HepG2 (cell line): ENCODE results near the gene MTG1. TPM values are rescaled to one million over a fixed set of nuclear protein-coding genes. Genes with fewer than 3 reads are reported as not detected.

Experiments used
- CBX1 ChIP-seq: IDR thresholded peaks from one replicate; pipeline ENCODE4 v1.6.1; 2016; ENCODE audit warnings: antibody characterized with exemption, low read depth
- HNF1A ChIP-seq, 2 experiments: sonication (generic) in 1 of 2; formaldehyde crosslinking in 1 of 2; IDR thresholded peaks; 2 replicates each; pipeline versions ENCODE4 v1.4.0 to v1.6.1; 2016 to 2020; ENCODE audit warnings: borderline replicate concordance in 1 of 2, low read depth in 1 of 2, mild to moderate bottlenecking in 1 of 2, missing genetic modification reagents in 1 of 2
- HNF4G ChIP-seq, 2 experiments: sonication (generic) in 1 of 2; formaldehyde crosslinking in 1 of 2; IDR thresholded peaks; 2 replicates each; pipeline versions ENCODE4 v1.4.0 to v1.6.1; 2011 to 2020; ENCODE audit warnings: borderline replicate concordance in 2 of 2, low read depth in 2 of 2, mild to moderate bottlenecking in 2 of 2, low read length in 1 of 2, missing genetic modification reagents in 1 of 2, moderate library complexity in 1 of 2
- HOXA9 ChIP-seq: sonication (generic); formaldehyde crosslinking; IDR thresholded peaks from 2 replicates; pipeline ENCODE4 v1.8.1; 2022; ENCODE audit warnings: missing genetic modification reagents, mild to moderate bottlenecking, moderate library complexity, borderline replicate concordance
- MTA1 ChIP-seq: sonication (generic); formaldehyde crosslinking; IDR thresholded peaks from 2 replicates; pipeline ENCODE4 v1.4.0; 2020; ENCODE audit warnings: missing genetic modification reagents, mild to moderate bottlenecking, borderline replicate concordance
- NCOA5 ChIP-seq: sonication (generic); formaldehyde crosslinking; IDR thresholded peaks from 2 replicates; pipeline ENCODE4 v1.4.0; 2020; ENCODE audit warnings: missing genetic modification reagents
- PAWR ChIP-seq: sonication (generic); formaldehyde crosslinking; IDR thresholded peaks from 2 replicates; pipeline ENCODE4 v1.4.0; 2020; ENCODE audit warnings: missing genetic modification reagents, mild to moderate bottlenecking, borderline replicate concordance
- PBX3 ChIP-seq: sonication (generic); formaldehyde crosslinking; IDR thresholded peaks from 2 replicates; pipeline ENCODE4 v1.8.1; 2023; ENCODE audit warnings: missing genetic modification reagents, inconsistent platforms, borderline replicate concordance
- PITX1 ChIP-seq: sonication (generic); formaldehyde crosslinking; IDR thresholded peaks from 2 replicates; pipeline ENCODE4 v1.5.1; 2020; ENCODE audit warnings: mild to moderate bottlenecking, missing genetic modification reagents
- SAP130 ChIP-seq: IDR thresholded peaks from 2 replicates; pipeline ENCODE4 v1.6.1; 2016; ENCODE audit warnings: low read depth
- ZNF124 ChIP-seq: sonication (generic); formaldehyde crosslinking; IDR thresholded peaks from 2 replicates; pipeline ENCODE4 v1.4.0; 2020; ENCODE audit warnings: missing genetic modification reagents
- ZNF253 ChIP-seq: sonication (generic); formaldehyde crosslinking; IDR thresholded peaks from 2 replicates; pipeline ENCODE4 v1.8.0; 2022; ENCODE audit warnings: mild to moderate bottlenecking, missing genetic modification reagents, borderline replicate concordance
- ZNF34 ChIP-seq: sonication (generic); formaldehyde crosslinking; IDR thresholded peaks from 2 replicates; pipeline ENCODE4 v1.4.0; 2020; ENCODE audit warnings: mild to moderate bottlenecking, missing genetic modification reagents, borderline replicate concordance
- ZNF451 ChIP-seq: sonication (generic); formaldehyde crosslinking; IDR thresholded peaks from 2 replicates; pipeline ENCODE4 v1.5.0; 2020; ENCODE audit warnings: mild to moderate bottlenecking, missing genetic modification reagents
- ZNF614 ChIP-seq: IDR thresholded peaks from 2 replicates; pipeline ENCODE4 v1.6.1; 2018; ENCODE audit warnings: missing biosample characterization, missing genetic modification reagents, inconsistent platforms, borderline replicate concordance
- ZNF792 ChIP-seq: IDR thresholded peaks from 2 replicates; pipeline ENCODE4 v1.6.1; 2016
- ZNF878 ChIP-seq: sonication (generic); formaldehyde crosslinking; IDR thresholded peaks from 2 replicates; pipeline ENCODE4 v1.8.1; 2023; ENCODE audit warnings: mild to moderate bottlenecking, missing genetic modification reagents, moderate library complexity
- polyA plus RNA-seq, 8 experiments: library from polyadenylated mRNA; depleted of rRNA in 3 of 8; stranded (reverse) in 7 of 8; unstranded in 1 of 8; fragments of >200 nt; fragmentation: Illumina TruSeq in 4 of 8; extraction: Trizol in 4 of 8; gene quantifications; 2 replicates each; pipeline versions ENCODE4 v1.2.1 to v1.2.3, GENCODE V29; 2011 to 2016; ENCODE audit warnings: low read depth in 4 of 8, missing spikeins in 1 of 8, mixed read lengths in 1 of 8; ENCODE audit not compliant: insufficient read depth in 1 of 8
- total RNA-seq, 5 experiments: library from RNA; depleted of rRNA; stranded (reverse); fragments of >200 nt; fragmentation: Illumina TruSeq; extraction: Trizol; gene quantifications; 2 replicates each; pipeline ENCODE4 v1.2.3, GENCODE V29; 2016; ENCODE audit warnings: low read depth in 1 of 5
- TF ChIP-seq, protein P1 (sequence below): sonication (generic); formaldehyde crosslinking; IDR thresholded peaks from 2 replicates; pipeline ENCODE4 v1.8.0; 2022; ENCODE audit warnings: mild to moderate bottlenecking, missing genetic modification reagents; ENCODE audit not compliant: insufficient replicate concordance
- TF ChIP-seq, protein P2 (sequence below): IDR thresholded peaks from 2 replicates; pipeline ENCODE4 v1.6.1; 2016
- TF ChIP-seq, protein P3 (sequence below): sonication (generic); formaldehyde crosslinking; conservative IDR thresholded peaks from 2 replicates; pipeline ENCODE4 v1.8.1; 2023; ENCODE audit warnings: missing genetic modification reagents

Gene MTG1
- total and polyA plus RNA-seq, 2 of the 13 experiments (the other 11 are each of a cell fraction or from before 2014, with no cell fraction given), result 42.0 to 103 TPM

DNA sequence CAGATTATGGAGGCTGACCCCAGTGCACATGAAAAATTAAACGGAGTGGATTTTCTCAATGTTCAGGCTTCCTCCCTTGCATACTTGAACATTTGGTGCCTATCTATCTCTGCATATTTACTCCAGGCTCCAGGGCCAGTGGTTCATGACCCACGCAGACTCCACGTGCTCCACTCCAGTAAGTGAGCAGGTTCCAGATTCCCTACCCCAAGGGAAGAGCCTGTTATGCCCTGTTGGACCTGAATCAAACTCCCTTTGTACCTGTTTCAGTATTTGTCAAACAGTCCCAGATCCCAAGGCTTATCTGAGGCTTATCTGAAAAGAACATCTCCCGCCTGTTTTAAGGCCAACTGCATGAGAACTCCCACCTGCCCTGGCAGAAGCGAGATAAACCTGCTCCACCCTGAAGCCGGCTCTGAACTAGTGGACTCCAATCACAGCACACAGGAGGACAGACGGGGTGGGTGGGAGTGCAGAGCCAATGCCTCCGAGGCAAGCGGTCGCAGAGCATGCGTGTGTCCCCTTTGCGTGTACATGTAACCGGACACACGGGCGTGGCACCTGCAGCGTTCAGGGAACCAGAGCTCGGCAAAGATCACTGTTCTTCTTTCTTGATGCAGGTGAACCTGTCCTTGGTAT, 33.9 kb upstream of the MTG1 start (continued):
- TF ChIP-seq HNF1A (IDR thresholded peaks at IDR 0.05; ENCODE audit: low read depth) (no peak), HNF1A (CRISPR knock-in tag; IDR thresholded peaks at IDR 0.05; ENCODE audit: borderline replicate concordance) (no peak), ZNF451 (CRISPR knock-in tag) (no peak), SAP130 (CRISPR knock-in tag) (0 out of 2 replicates have a peak, but pooled peaks have one; percentile 8), ZNF878 (CRISPR knock-in tag) (no peak), ZNF614 (CRISPR knock-in tag) (no peak), NCOA5 (CRISPR knock-in tag) (no peak), PITX1 (peak; percentile 51; the same call in 1 of the 2 replicates), HNF4G (IDR thresholded peaks at IDR 0.05; ENCODE audit: borderline replicate concordance, low read depth, low read length) (no peak), HNF4G (CRISPR knock-in tag; IDR thresholded peaks at IDR 0.05; ENCODE audit: borderline replicate concordance, low read depth) (no peak), PBX3 (CRISPR knock-in tag) (no peak), MTA1 (CRISPR knock-in tag) (0 out of 2 replicates have a peak, but pooled peaks have one; percentile 56), HOXA9 (CRISPR knock-in tag) (no peak), ZNF253 (CRISPR knock-in tag) (no peak), ZNF124 (CRISPR knock-in tag) (no peak), ZNF792 (CRISPR knock-in tag) (no peak), CBX1 (peak; percentile 15), ZNF34 (CRISPR knock-in tag) (no peak), PAWR (CRISPR knock-in tag) (0 out of 2 replicates have a peak, but pooled peaks have one; percentile 25)
- TF ChIP-seq, protein P1, sequence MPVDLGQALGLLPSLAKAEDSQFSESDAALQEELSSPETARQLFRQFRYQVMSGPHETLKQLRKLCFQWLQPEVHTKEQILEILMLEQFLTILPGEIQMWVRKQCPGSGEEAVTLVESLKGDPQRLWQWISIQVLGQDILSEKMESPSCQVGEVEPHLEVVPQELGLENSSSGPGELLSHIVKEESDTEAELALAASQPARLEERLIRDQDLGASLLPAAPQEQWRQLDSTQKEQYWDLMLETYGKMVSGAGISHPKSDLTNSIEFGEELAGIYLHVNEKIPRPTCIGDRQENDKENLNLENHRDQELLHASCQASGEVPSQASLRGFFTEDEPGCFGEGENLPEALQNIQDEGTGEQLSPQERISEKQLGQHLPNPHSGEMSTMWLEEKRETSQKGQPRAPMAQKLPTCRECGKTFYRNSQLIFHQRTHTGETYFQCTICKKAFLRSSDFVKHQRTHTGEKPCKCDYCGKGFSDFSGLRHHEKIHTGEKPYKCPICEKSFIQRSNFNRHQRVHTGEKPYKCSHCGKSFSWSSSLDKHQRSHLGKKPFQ (CRISPR knock-in tag), result peak; percentile 87
- TF ChIP-seq, protein P2, sequence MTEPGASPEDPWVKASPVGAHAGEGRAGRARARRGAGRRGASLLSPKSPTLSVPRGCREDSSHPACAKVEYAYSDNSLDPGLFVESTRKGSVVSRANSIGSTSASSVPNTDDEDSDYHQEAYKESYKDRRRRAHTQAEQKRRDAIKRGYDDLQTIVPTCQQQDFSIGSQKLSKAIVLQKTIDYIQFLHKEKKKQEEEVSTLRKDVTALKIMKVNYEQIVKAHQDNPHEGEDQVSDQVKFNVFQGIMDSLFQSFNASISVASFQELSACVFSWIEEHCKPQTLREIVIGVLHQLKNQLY (CRISPR knock-in tag), result peak; percentile 90
- TF ChIP-seq, protein P3, sequence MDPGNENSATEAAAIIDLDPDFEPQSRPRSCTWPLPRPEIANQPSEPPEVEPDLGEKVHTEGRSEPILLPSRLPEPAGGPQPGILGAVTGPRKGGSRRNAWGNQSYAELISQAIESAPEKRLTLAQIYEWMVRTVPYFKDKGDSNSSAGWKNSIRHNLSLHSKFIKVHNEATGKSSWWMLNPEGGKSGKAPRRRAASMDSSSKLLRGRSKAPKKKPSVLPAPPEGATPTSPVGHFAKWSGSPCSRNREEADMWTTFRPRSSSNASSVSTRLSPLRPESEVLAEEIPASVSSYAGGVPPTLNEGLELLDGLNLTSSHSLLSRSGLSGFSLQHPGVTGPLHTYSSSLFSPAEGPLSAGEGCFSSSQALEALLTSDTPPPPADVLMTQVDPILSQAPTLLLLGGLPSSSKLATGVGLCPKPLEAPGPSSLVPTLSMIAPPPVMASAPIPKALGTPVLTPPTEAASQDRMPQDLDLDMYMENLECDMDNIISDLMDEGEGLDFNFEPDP (CRISPR knock-in tag), result no peak
